K562 (cell line): Measurements from ENCODE around the gene VPS37B. TPM values are rescaled to one million over a fixed set of nuclear protein-coding genes. Genes with fewer than 3 reads are reported as not detected.

Experiments
- ARHGAP35 ChIP-seq: fragments of 450-650 bp; IDR thresholded peaks from 2 replicates; pipeline ENCODE4 v1.6.1; 2018; ENCODE audit not compliant: partially characterized antibody
- DPF2 ChIP-seq: fragments of 450-650 bp; IDR thresholded peaks from 2 replicates; pipeline ENCODE4 v1.6.1; 2016
- PHB ChIP-seq: fragments of 250-450 bp; sonication (Bioruptor Pico); IDR thresholded peaks from 2 replicates; pipeline ENCODE4 v1.5.0; 2021
- RBFOX2 ChIP-seq: fragments of 200-400 bp; formaldehyde crosslinking; IDR thresholded peaks from 2 replicates; pipeline ENCODE4 v1.6.1; 2017; ENCODE audit warnings: low read depth, mild to moderate bottlenecking, low read length, moderate library complexity
- RFX7 ChIP-seq: fragments of 250-450 bp; sonication (Bioruptor Pico); IDR thresholded peaks from 2 replicates; pipeline ENCODE4 v1.5.1; 2021; ENCODE audit warnings: mild to moderate bottlenecking
- TCFL5 ChIP-seq: fragments of 250-450 bp; sonication (Bioruptor Pico); conservative IDR thresholded peaks from 2 replicates; pipeline ENCODE4 v1.6.1; 2021; ENCODE audit warnings: mild to moderate bottlenecking, moderate library complexity, matching md5 sums
- TEAD1 ChIP-seq, 2 experiments: fragments of 450-650 bp in 1 of 2; sonication (generic) in 1 of 2; formaldehyde crosslinking; IDR thresholded peaks; 2 replicates each; pipeline versions ENCODE4 v1.4.0 to v1.8.0; 2020 to 2022; ENCODE audit warnings: mild to moderate bottlenecking in 2 of 2, missing genetic modification reagents in 1 of 2
- TEAD2 ChIP-seq: fragments of 450-650 bp; IDR thresholded peaks from 2 replicates; pipeline ENCODE4 v1.6.1; 2016; ENCODE audit warnings: missing genetic modification characterization, control low read depth, missing compliant biosample characterization
- TEAD4 ChIP-seq, 2 experiments: sonication (generic) in 1 of 2; formaldehyde crosslinking in 1 of 2; IDR thresholded peaks; 2 replicates each; pipeline versions ENCODE4 v1.6.1 to v1.8.0; 2012 to 2022; ENCODE audit warnings: borderline replicate concordance in 1 of 2, inconsistent platforms in 1 of 2, low read length in 1 of 2, mild to moderate bottlenecking in 1 of 2, missing genetic modification reagents in 1 of 2
- ZNF133 ChIP-seq: fragments of 250-450 bp; sonication (Bioruptor Pico); IDR thresholded peaks from 2 replicates; pipeline ENCODE4 v1.4.0; 2020; ENCODE audit warnings: mild to moderate bottlenecking
- ZNF134 ChIP-seq: fragments of 250-450 bp; sonication (Bioruptor Pico); conservative IDR thresholded peaks from 2 replicates; pipeline ENCODE4 v1.4.0; 2020
- ZNF165 ChIP-seq: fragments of 250-450 bp; sonication (Bioruptor Pico); IDR thresholded peaks from 2 replicates; pipeline ENCODE4 v1.4.0; 2020; ENCODE audit warnings: borderline replicate concordance
- ZNF561 ChIP-seq: fragments of 450-650 bp; formaldehyde crosslinking; conservative IDR thresholded peaks from 2 replicates; pipeline ENCODE4 v1.4.0; 2020; ENCODE audit warnings: mild to moderate bottlenecking, moderate library complexity
- ZNF707 ChIP-seq: fragments of 250-450 bp; sonication (Bioruptor Pico); conservative IDR thresholded peaks from 2 replicates; pipeline ENCODE4 v1.8.0; 2022; ENCODE audit warnings: inconsistent platforms, mild to moderate bottlenecking, moderate library complexity
- polyA plus RNA-seq, 8 experiments: library from polyadenylated mRNA; depleted of rRNA in 4 of 8; stranded (reverse) in 5 of 8; unstranded in 3 of 8; fragments of >200 nt; fragmentation: Nextera tagmentation in 2 of 8; fragmentation: Illumina TruSeq in 1 of 8; extraction: Ambion mirVana in 2 of 8; extraction: Trizol in 1 of 8; gene quantifications; 2 replicates each; pipeline versions ENCODE4 v1.2.1 to v1.2.3, GENCODE V29; 2011 to 2014; ENCODE audit warnings: inconsistent platforms in 1 of 8, missing spikeins in 1 of 8
- total RNA-seq, 7 experiments: library from RNA; depleted of rRNA in 6 of 7; stranded (reverse); fragments of >200 nt in 6 of 7; fragmentation: Illumina TruSeq in 2 of 7; extraction: Trizol in 2 of 7; gene quantifications; 2 replicates each; pipeline versions ENCODE4 v1.2.1 to v1.2.3, GENCODE V29; 2011 to 2021; ENCODE audit warnings: low replicate concordance in 1 of 7
- TF ChIP-seq, protein P1 (sequence below): sonication (generic); formaldehyde crosslinking; IDR thresholded peaks from 2 replicates; pipeline ENCODE4 v1.8.1; 2023; ENCODE audit warnings: mild to moderate bottlenecking, missing genetic modification reagents
- TF ChIP-seq, protein P2 (sequence below): fragments of 250-450 bp; sonication (Bioruptor Pico); IDR thresholded peaks from 2 replicates; pipeline ENCODE4 v1.4.0; 2020; ENCODE audit warnings: mild to moderate bottlenecking, moderate library complexity
- TF ChIP-seq, protein P3 (sequence below), 3 experiments: IDR thresholded peaks in 2 of 3; conservative IDR thresholded peaks in 1 of 3; 2 replicates each; pipeline ENCODE4 v1.5.1; 2011 to 2012; ENCODE audit warnings: low read length in 3 of 3, mild to moderate bottlenecking in 3 of 3, control low read depth in 2 of 3, improper control_type of control experiment in 1 of 3, inconsistent platforms in 1 of 3, low read depth in 1 of 3, mixed read lengths in 1 of 3, moderate library complexity in 1 of 3; ENCODE audit not compliant: insufficient read depth in 2 of 3
- TF ChIP-seq, protein P4 (sequence below), 2 experiments: IDR thresholded peaks; 2 replicates each; pipeline ENCODE4 v1.6.1; 2012; ENCODE audit warnings: improper control_type of control experiment in 2 of 2, low read depth in 2 of 2, low read length in 2 of 2, borderline replicate concordance in 1 of 2
- TF ChIP-seq, protein P5 (sequence below): fragments of 250-450 bp; sonication (Bioruptor Pico); IDR thresholded peaks from 2 replicates; pipeline ENCODE4 v1.8.0; 2022; ENCODE audit warnings: inconsistent platforms, mild to moderate bottlenecking, moderate library complexity, borderline replicate concordance

The VPS37B gene
- total and polyA plus RNA-seq, 9 of the 15 experiments (the other 6 are each of a cell fraction or from before 2014, with no cell fraction given), result 0.28 to 37.4 (median 17.9) TPM

DNA sequence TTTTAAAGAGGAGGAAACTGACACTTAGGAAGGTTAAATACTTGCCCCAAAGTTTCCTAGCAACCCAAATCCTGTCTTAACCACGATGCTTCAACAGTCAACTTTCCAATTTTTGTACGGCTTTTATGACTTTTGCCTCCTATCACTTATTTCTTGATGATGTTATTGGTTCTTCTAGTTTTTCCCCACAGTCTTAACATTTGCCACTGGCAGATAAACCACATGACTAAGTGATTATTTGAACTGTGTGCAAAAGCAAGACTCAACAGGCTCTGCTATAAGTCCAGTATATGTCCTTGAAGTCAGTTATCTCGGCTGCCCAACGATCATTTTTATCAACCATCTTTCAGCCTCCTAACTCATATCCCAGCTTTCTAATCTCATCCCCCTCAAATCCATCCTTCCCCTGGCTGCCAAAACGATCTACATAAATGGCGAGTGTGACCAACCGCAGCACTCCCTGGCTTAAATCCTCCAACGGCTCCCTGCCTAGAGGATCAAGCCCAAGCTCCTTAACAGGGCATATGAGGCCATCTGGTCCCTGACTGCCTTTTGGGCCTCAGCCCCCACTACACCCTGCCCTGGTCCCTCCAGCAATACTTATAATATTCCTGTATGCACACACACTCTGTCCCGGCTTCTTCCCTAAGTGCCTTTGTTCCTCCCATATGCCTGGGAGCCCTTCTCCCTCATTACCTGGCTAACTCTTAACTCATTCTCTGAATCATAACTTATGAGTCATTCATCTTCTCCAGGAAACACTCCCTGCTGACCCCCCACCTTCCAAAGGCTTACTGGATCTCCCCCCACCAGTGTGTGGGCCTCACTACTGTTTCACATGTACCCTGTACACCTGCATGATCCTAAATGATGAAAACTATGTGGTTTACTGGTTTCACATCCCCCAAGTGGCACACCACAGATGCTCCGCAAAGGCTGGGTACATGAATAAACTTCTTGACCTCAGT lies 8.8 kb downstream of the VPS37B start (continued):
- TF ChIP-seq, protein P1, sequence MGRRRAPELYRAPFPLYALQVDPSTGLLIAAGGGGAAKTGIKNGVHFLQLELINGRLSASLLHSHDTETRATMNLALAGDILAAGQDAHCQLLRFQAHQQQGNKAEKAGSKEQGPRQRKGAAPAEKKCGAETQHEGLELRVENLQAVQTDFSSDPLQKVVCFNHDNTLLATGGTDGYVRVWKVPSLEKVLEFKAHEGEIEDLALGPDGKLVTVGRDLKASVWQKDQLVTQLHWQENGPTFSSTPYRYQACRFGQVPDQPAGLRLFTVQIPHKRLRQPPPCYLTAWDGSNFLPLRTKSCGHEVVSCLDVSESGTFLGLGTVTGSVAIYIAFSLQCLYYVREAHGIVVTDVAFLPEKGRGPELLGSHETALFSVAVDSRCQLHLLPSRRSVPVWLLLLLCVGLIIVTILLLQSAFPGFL, result no peak
- TF ChIP-seq RBFOX2 (no peak), ZNF707 (CRISPR knock-in tag) (no peak), TCFL5 (CRISPR knock-in tag) (no peak), ZNF561 (CRISPR knock-in tag) (no peak), TEAD1 (CRISPR knock-in tag; IDR thresholded peaks at IDR 0.05) (no peak; a peak in 1 of 4 replicates), RFX7 (CRISPR knock-in tag) (no peak), ZNF133 (no peak), ARHGAP35 (no peak), ZNF134 (CRISPR knock-in tag) (no peak), PHB (no peak), TEAD2 (tag) (no peak), TEAD4 (IDR thresholded peaks at IDR 0.05; ENCODE audit: low read length) (peak; percentile 88), TEAD4 (CRISPR knock-in tag; IDR thresholded peaks at IDR 0.05; ENCODE audit: borderline replicate concordance) (no peak), DPF2 (peak; percentile 95), ZNF165 (no peak)
- TF ChIP-seq, protein P2, sequence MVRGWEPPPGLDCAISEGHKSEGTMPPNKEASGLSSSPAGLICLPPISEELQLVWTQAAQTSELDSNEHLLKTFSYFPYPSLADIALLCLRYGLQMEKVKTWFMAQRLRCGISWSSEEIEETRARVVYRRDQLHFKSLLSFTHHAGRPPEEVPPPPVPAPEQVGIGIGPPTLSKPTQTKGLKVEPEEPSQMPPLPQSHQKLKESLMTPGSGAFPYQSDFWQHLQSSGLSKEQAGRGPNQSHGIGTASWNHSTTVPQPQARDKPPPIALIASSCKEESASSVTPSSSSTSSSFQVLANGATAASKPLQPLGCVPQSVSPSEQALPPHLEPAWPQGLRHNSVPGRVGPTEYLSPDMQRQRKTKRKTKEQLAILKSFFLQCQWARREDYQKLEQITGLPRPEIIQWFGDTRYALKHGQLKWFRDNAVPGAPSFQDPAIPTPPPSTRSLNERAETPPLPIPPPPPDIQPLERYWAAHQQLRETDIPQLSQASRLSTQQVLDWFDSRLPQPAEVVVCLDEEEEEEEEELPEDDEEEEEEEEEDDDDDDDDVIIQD, result no peak
- TF ChIP-seq, protein P3, sequence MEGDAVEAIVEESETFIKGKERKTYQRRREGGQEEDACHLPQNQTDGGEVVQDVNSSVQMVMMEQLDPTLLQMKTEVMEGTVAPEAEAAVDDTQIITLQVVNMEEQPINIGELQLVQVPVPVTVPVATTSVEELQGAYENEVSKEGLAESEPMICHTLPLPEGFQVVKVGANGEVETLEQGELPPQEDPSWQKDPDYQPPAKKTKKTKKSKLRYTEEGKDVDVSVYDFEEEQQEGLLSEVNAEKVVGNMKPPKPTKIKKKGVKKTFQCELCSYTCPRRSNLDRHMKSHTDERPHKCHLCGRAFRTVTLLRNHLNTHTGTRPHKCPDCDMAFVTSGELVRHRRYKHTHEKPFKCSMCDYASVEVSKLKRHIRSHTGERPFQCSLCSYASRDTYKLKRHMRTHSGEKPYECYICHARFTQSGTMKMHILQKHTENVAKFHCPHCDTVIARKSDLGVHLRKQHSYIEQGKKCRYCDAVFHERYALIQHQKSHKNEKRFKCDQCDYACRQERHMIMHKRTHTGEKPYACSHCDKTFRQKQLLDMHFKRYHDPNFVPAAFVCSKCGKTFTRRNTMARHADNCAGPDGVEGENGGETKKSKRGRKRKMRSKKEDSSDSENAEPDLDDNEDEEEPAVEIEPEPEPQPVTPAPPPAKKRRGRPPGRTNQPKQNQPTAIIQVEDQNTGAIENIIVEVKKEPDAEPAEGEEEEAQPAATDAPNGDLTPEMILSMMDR (IDR thresholded peaks at IDR 0.05 in 2 of 3, conservative IDR thresholded peaks at IDR 0.05 in 1 of 3; ENCODE audit: insufficient read depth in 2 of 3, low read depth in 1 of 3, low read length in 3 of 3), result no peak
- TF ChIP-seq, protein P4, sequence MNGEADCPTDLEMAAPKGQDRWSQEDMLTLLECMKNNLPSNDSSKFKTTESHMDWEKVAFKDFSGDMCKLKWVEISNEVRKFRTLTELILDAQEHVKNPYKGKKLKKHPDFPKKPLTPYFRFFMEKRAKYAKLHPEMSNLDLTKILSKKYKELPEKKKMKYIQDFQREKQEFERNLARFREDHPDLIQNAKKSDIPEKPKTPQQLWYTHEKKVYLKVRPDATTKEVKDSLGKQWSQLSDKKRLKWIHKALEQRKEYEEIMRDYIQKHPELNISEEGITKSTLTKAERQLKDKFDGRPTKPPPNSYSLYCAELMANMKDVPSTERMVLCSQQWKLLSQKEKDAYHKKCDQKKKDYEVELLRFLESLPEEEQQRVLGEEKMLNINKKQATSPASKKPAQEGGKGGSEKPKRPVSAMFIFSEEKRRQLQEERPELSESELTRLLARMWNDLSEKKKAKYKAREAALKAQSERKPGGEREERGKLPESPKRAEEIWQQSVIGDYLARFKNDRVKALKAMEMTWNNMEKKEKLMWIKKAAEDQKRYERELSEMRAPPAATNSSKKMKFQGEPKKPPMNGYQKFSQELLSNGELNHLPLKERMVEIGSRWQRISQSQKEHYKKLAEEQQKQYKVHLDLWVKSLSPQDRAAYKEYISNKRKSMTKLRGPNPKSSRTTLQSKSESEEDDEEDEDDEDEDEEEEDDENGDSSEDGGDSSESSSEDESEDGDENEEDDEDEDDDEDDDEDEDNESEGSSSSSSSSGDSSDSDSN (IDR thresholded peaks at IDR 0.05; ENCODE audit: borderline replicate concordance in 1 of 2, low read depth in 2 of 2, low read length in 2 of 2), result no peak
- TF ChIP-seq, protein P5, sequence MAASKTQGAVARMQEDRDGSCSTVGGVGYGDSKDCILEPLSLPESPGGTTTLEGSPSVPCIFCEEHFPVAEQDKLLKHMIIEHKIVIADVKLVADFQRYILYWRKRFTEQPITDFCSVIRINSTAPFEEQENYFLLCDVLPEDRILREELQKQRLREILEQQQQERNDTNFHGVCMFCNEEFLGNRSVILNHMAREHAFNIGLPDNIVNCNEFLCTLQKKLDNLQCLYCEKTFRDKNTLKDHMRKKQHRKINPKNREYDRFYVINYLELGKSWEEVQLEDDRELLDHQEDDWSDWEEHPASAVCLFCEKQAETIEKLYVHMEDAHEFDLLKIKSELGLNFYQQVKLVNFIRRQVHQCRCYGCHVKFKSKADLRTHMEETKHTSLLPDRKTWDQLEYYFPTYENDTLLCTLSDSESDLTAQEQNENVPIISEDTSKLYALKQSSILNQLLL, result no peak
